MM.1S (cell line): ENCODE data around the gene BMERB1.

Experiments
- DNase-seq: peaks from one replicate; pipeline ENCODE4 v3.0.0-alpha.2; 2015
- H2AFZ ChIP-seq: fragments of 300-600 bp; sonication (generic); 2 replicates; pipeline ENCODE4 v1.6.0; 2016; ENCODE audit warnings: antibody characterized with exemption, low read length
- H3F3A ChIP-seq: fragments of 300-600 bp; sonication (generic); 2 replicates; pipeline ENCODE4 v1.6.1; 2016; ENCODE audit warnings: mild to moderate bottlenecking, antibody characterized with exemption, low read length, moderate library complexity, mixed read lengths; ENCODE audit not compliant: insufficient read depth
- H3K27ac ChIP-seq: fragments of 300-600 bp; sonication (generic); 2 replicates; pipeline ENCODE4 v1.5.1; 2016; ENCODE audit warnings: mild to moderate bottlenecking, low read length
- H3K27me3 ChIP-seq: fragments of 300-600 bp; sonication (generic); replicated peaks from 2 replicates; pipeline ENCODE4 v1.6.0; 2016; ENCODE audit warnings: low read length; ENCODE audit not compliant: insufficient read depth
- H3K36me3 ChIP-seq: fragments of 300-600 bp; sonication (generic); replicated peaks from 2 replicates; pipeline ENCODE4 v1.6.1; 2016; ENCODE audit warnings: mild to moderate bottlenecking, low read length, mixed read lengths; ENCODE audit not compliant: insufficient read depth
- H3K4me1 ChIP-seq: fragments of 300-600 bp; sonication (generic); 2 replicates; pipeline ENCODE4 v1.6.1; 2016; ENCODE audit warnings: low read length, mixed read lengths
- H3K4me2 ChIP-seq: fragments of 300-600 bp; sonication (generic); 2 replicates; pipeline ENCODE4 v1.6.0; 2016; ENCODE audit warnings: low read depth, low read length
- H3K4me3 ChIP-seq: fragments of 300-600 bp; sonication (generic); 2 replicates; pipeline ENCODE4 v1.5.1; 2016; ENCODE audit warnings: low read length, mixed read lengths
- H3K79me2 ChIP-seq: fragments of 300-600 bp; sonication (generic); 2 replicates; pipeline ENCODE4 v1.6.1; 2016; ENCODE audit warnings: mixed run types, low read length, mixed read lengths
- H3K9ac ChIP-seq: fragments of 300-600 bp; sonication (generic); 2 replicates; pipeline ENCODE4 v1.6.1; 2016; ENCODE audit warnings: low read length, mixed read lengths
- H3K9me2 ChIP-seq: fragments of 300-600 bp; sonication (generic); replicated peaks from 2 replicates; pipeline ENCODE4 v1.6.1; 2016; ENCODE audit warnings: mild to moderate bottlenecking, low read length, mixed read lengths; ENCODE audit not compliant: insufficient read depth
- H3K9me3 ChIP-seq: fragments of 300-600 bp; sonication (generic); replicated peaks from 2 replicates; pipeline ENCODE4 v1.6.1; 2016; ENCODE audit warnings: mild to moderate bottlenecking, low read length, mixed read lengths; ENCODE audit not compliant: insufficient read depth
- H4K20me1 ChIP-seq: fragments of 300-600 bp; sonication (generic); 2 replicates; pipeline ENCODE4 v1.6.1; 2016; ENCODE audit warnings: mild to moderate bottlenecking, low read length, moderate library complexity, mixed read lengths; ENCODE audit not compliant: insufficient read depth
- EZH2 ChIP-seq: fragments of 300-600 bp; sonication (generic); optimal IDR thresholded peaks from 2 replicates; pipeline ENCODE3; 2017; ENCODE audit warnings: low read depth, mild to moderate bottlenecking, antibody characterized with exemption, low read length, mixed read lengths
- EZH2phosphoT487 ChIP-seq: fragments of 300-600 bp; sonication (generic); IDR thresholded peaks from 2 replicates; pipeline ENCODE4 v1.6.1; 2018; ENCODE audit warnings: antibody characterized with exemption, low read length
- TF ChIP-seq, protein P1 (sequence below): fragments of 300-600 bp; sonication (generic); IDR thresholded peaks from 2 replicates; pipeline ENCODE4 v1.5.1; 2016; ENCODE audit warnings: antibody characterized with exemption, low read length, mixed read lengths

The BMERB1 gene

DNA sequence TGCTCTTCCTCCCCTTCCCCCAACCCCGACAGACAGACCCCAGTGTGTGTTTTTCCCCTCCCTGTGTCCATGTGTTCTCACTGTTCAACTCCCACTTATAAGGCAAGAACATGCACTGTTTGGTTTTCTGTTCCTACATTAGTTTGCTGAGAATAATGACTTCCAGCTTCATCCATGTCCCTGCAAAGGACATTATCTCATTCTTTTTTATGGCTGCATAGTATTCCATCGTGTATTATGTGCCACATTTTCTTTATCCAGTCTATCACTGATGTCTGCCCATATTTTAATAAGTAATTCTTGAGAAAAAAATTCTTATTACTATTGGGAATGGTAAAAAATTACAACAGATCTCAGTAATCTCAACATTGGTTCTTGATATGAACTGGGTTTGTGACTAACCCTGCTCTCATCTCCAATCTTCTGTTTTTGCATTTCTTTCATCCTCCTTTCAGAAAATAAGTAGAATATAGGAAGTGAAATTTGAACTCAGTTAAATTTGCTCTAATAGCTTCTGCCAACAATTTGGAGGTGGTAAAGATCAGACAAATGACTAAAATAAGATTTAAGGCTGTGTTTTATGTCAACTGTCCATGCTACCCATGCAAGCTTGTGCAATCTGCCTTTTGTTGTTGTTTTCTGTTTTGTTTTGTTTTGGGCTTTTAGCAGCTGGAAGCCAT is 197.5 kb downstream of the BMERB1 start:
- H3K9me3 ChIP-seq, result no peaks in the 10 kb centered on the region
- H3K27me3 ChIP-seq, result no peaks in the 10 kb centered on the region
- no peaks in the 10 kb centered on the region for H3K9me2 ChIP-seq
- H2AFZ ChIP-seq, result no peak overlapping the region
- H3F3A ChIP-seq, result no peaks in the 10 kb centered on the region
- peaks cover 7% of the 10 kb centered on the region; the same call in 1 of the 2 replicates for H3K79me2 ChIP-seq
- H3K9ac ChIP-seq, result no peak overlapping the region
- TF ChIP-seq EZH2 (no peak), EZH2phosphoT487 (no peak)
- TF ChIP-seq, protein P1, sequence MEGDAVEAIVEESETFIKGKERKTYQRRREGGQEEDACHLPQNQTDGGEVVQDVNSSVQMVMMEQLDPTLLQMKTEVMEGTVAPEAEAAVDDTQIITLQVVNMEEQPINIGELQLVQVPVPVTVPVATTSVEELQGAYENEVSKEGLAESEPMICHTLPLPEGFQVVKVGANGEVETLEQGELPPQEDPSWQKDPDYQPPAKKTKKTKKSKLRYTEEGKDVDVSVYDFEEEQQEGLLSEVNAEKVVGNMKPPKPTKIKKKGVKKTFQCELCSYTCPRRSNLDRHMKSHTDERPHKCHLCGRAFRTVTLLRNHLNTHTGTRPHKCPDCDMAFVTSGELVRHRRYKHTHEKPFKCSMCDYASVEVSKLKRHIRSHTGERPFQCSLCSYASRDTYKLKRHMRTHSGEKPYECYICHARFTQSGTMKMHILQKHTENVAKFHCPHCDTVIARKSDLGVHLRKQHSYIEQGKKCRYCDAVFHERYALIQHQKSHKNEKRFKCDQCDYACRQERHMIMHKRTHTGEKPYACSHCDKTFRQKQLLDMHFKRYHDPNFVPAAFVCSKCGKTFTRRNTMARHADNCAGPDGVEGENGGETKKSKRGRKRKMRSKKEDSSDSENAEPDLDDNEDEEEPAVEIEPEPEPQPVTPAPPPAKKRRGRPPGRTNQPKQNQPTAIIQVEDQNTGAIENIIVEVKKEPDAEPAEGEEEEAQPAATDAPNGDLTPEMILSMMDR, result no peak
- H3K4me3 ChIP-seq, result no peak overlapping the region
- no peak overlapping the region for H3K27ac ChIP-seq
- H4K20me1 ChIP-seq, result no peaks in the 10 kb centered on the region
- 0 out of 2 replicates have a peak, but pooled peaks cover 3% of the 10 kb centered on the region for H3K36me3 ChIP-seq
- H3K4me2 ChIP-seq, result no peak overlapping the region
- DNase-seq, result no peak
- no peaks in the 10 kb centered on the region for H3K4me1 ChIP-seq

- H3K36me3 ChIP-seq, result 0 out of 2 replicates have a peak, but pooled peaks cover 3% of the 10 kb centered on the region
- H3K4me2 ChIP-seq, result no peak overlapping the region
These were observed 201.5 kb downstream of the BMERB1 start for GRCh38 chr16:15635926-15636325.

GRCh38 chr16:15636392-15636873 is 202.0 kb downstream of the BMERB1 start:
- Histone ChIP-seq H3K36me3 (0 out of 2 replicates have a peak, but pooled peaks cover 3% of the 10 kb centered on the region), H3K27me3 (no peaks in the 10 kb centered on the region), H3K4me1 (peaks cover 8% of the 10 kb centered on the region; the same call in 1 of the 2 replicates), H2AFZ (no peak overlapping the region), H3K9ac (no peak overlapping the region), H3K4me2 (no peak overlapping the region), H4K20me1 (no peaks in the 10 kb centered on the region), H3K27ac (no peak overlapping the region), H3K4me3 (no peak overlapping the region), H3K9me2 (no peaks in the 10 kb centered on the region), H3F3A (peaks cover 1% of the 10 kb centered on the region; the same call in 1 of the 2 replicates), H3K79me2 (peaks cover 23% of the 10 kb centered on the region), H3K9me3 (no peaks in the 10 kb centered on the region)
- DNase-seq, result no peak
- no peak for TF ChIP-seq EZH2phosphoT487
- no peak for TF ChIP-seq EZH2
- TF ChIP-seq, protein P1, result no peak

More at GRCh38 chr16:15635926-15636325, 201.5 kb downstream of the BMERB1 start:
- no peaks in the 10 kb centered on the region for H4K20me1 ChIP-seq
- no peak overlapping the region for H3K4me3 ChIP-seq
- no peaks in the 10 kb centered on the region for H3K27me3 ChIP-seq
- H3K27ac ChIP-seq, result no peak overlapping the region
- no peak overlapping the region for H3K9ac ChIP-seq
- peaks cover 18% of the 10 kb centered on the region for H3K79me2 ChIP-seq
- no peak for DNase-seq
- TF ChIP-seq EZH2 (no peak), EZH2phosphoT487 (no peak)
- TF ChIP-seq, protein P1, result no peak
- 0 out of 2 replicates have a peak, but pooled peaks cover 4% of the 10 kb centered on the region for H3K4me1 ChIP-seq
- no peak overlapping the region for H2AFZ ChIP-seq
- H3F3A ChIP-seq, result no peaks in the 10 kb centered on the region
- no peaks in the 10 kb centered on the region for H3K9me2 ChIP-seq
- H3K9me3 ChIP-seq, result no peaks in the 10 kb centered on the region
